Glutamatergic neuron (in vitro differentiated cells): ENCODE measurements around the gene SBK1. TPM values are rescaled to one million over a fixed set of nuclear protein-coding genes. Genes with fewer than 3 reads are reported as not detected.
"Not testable (repeated sequence)": the region's sequence is repeated elsewhere in the genome, so short reads cannot be mapped to it uniquely, and the experiment has no call there.

Experiments used
- DNase-seq: peaks from one replicate; pipeline ENCODE4 v3.0.0; 2022
- H3K27ac Mint-ChIP-seq: one replicate; pipeline ENCODE4 v1.8.0; 2020; ENCODE audit warnings: mild to moderate bottlenecking, mixed read lengths, inconsistent platforms; ENCODE audit not compliant: unreplicated experiment
- H3K27me3 Mint-ChIP-seq: one replicate; pipeline ENCODE4 v1.8.0; 2020; ENCODE audit warnings: mild to moderate bottlenecking, moderate library complexity, mixed read lengths, inconsistent platforms; ENCODE audit not compliant: unreplicated experiment
- H3K36me3 Mint-ChIP-seq: one replicate; pipeline ENCODE4 v1.8.0; 2020; ENCODE audit warnings: mild to moderate bottlenecking, mixed read lengths, inconsistent platforms; ENCODE audit not compliant: unreplicated experiment
- H3K4me1 Mint-ChIP-seq: one replicate; pipeline ENCODE4 v1.8.0; 2020; ENCODE audit warnings: mild to moderate bottlenecking, low read depth, mixed read lengths, inconsistent platforms; ENCODE audit not compliant: unreplicated experiment
- H3K4me3 Mint-ChIP-seq: one replicate; pipeline ENCODE4 v1.8.0; 2020; ENCODE audit warnings: mild to moderate bottlenecking, mixed read lengths, inconsistent platforms; ENCODE audit not compliant: unreplicated experiment
- H3K9me3 Mint-ChIP-seq: one replicate; pipeline ENCODE4 v1.8.0; 2020; ENCODE audit warnings: mild to moderate bottlenecking, moderate library complexity, mixed read lengths, inconsistent platforms; ENCODE audit not compliant: unreplicated experiment
- total RNA-seq: library from RNA; stranded (reverse); fragmentation: NEBNext Ultra II Directional; extraction: Animal tissue kit (Norgen Biotek cat#: 25700); gene quantifications from one replicate; pipeline ENCODE4 v1.2.1, GENCODE V29; 2021; ENCODE audit not compliant: unreplicated experiment
- TF ChIP-seq, protein P1 (sequence below): fragments of 200-600 bp; sonication (generic); IDR thresholded peaks from one replicate; pipeline ENCODE4 v1.5.0; 2021; ENCODE audit not compliant: partially characterized antibody, unreplicated experiment

Gene SBK1
- total RNA-seq, 1 donor from 2014 or later, result 117 TPM

- TF ChIP-seq, protein P1, sequence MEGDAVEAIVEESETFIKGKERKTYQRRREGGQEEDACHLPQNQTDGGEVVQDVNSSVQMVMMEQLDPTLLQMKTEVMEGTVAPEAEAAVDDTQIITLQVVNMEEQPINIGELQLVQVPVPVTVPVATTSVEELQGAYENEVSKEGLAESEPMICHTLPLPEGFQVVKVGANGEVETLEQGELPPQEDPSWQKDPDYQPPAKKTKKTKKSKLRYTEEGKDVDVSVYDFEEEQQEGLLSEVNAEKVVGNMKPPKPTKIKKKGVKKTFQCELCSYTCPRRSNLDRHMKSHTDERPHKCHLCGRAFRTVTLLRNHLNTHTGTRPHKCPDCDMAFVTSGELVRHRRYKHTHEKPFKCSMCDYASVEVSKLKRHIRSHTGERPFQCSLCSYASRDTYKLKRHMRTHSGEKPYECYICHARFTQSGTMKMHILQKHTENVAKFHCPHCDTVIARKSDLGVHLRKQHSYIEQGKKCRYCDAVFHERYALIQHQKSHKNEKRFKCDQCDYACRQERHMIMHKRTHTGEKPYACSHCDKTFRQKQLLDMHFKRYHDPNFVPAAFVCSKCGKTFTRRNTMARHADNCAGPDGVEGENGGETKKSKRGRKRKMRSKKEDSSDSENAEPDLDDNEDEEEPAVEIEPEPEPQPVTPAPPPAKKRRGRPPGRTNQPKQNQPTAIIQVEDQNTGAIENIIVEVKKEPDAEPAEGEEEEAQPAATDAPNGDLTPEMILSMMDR, result peak; percentile 81
- peaks cover 5% of the 10 kb centered on the region for H3K4me1 Mint-ChIP-seq
- H3K27me3 Mint-ChIP-seq, result peaks cover 9% of the 10 kb centered on the region
Measured at GRCh38 chr16:28326881-28327610, 34.7 kb downstream of the SBK1 start.

DNA sequence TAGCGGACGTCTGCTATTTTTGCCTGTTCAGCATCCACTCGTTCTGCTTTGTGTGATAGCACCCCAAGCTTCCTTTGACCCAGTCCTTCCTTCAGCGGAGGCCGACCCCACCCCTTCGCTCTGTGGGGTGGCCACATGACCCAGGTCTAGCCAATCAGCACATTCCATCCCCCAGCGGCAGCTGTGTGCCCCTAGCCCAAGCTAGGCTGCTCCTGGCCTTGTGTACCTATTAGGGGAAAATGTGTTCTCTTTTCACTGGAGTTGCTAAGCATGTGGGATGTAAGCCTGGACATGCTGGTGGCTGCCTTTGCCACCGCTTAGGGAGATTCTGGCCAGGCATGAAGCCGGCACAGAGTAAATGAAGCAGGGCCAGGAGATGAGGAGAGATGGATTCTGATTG, 37.9 kb downstream of the SBK1 start:
- H3K4me1 Mint-ChIP-seq, H3K27ac Mint-ChIP-seq, H3K9me3 Mint-ChIP-seq, H3K4me3 Mint-ChIP-seq, H3K27me3 Mint-ChIP-seq, H3K36me3 Mint-ChIP-seq: not testable (repeated sequence)
- DNase-seq, result peak; percentile 71

More at GRCh38 chr16:28326881-28327610, 34.7 kb downstream of the SBK1 start:
- peaks cover 8% of the 10 kb centered on the region for H3K9me3 Mint-ChIP-seq
- H3K27ac Mint-ChIP-seq, result no peak overlapping the region
- no peak overlapping the region for H3K4me3 Mint-ChIP-seq
- peak; percentile 89 for DNase-seq
- no peaks in the 10 kb centered on the region for H3K36me3 Mint-ChIP-seq

- DNase-seq, H3K27ac Mint-ChIP-seq, H3K36me3 Mint-ChIP-seq, H3K4me3 Mint-ChIP-seq, H3K4me1 Mint-ChIP-seq, H3K9me3 Mint-ChIP-seq, H3K27me3 Mint-ChIP-seq: not testable (repeated sequence)
Measured at GRCh38 chr16:28330981-28331380, 38.7 kb downstream of the SBK1 start.

GRCh38 chr16:28332632-28333031, 40.3 kb downstream of the SBK1 start:
- H3K4me1 Mint-ChIP-seq, DNase-seq, H3K36me3 Mint-ChIP-seq, H3K27me3 Mint-ChIP-seq, H3K9me3 Mint-ChIP-seq, H3K4me3 Mint-ChIP-seq, H3K27ac Mint-ChIP-seq: not testable (repeated sequence)

- not testable (repeated sequence) for DNase-seq, H3K27ac Mint-ChIP-seq, H3K27me3 Mint-ChIP-seq, H3K9me3 Mint-ChIP-seq, H3K4me3 Mint-ChIP-seq, H3K4me1 Mint-ChIP-seq, H3K36me3 Mint-ChIP-seq
Measured at GRCh38 chr16:28335678-28336077, 43.4 kb downstream of the SBK1 start.

DNA sequence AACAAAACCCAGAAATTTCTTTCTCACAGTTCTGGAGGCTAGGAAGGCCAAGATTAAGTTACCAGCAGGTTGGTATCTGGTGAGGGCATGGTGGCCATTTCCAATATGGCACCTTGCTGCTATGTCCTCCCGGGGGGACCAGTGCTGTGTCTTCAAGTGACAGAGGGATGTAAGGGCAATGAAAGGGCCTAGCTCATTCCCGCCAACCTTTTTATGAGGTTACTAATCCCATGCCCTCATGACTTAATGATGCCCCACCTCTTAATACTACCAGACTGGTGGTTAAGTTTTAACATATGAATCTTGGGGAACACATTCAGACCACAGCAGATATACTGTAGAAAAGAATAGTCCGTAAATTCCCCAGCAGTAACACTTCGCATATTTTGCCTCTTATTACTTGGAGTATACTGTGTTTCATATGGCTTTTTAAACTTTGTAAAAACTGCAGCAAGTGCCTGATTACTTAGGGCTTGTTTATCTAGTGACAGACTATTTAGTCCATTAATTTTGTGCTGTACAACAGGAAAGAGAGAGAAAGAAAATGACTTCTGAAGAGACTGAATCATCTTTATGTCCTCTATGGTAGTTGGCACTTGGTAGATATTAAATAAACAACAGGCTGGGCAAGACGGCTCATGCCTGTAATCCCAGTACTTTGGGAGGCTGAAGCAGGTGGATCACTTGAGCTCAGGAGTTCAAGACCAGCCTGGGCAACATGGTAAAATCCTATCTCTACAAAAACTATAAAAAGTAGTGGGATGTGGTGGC, 44.8 kb downstream of the SBK1 start:
- not testable (repeated sequence) for H3K36me3 Mint-ChIP-seq, H3K9me3 Mint-ChIP-seq, DNase-seq, H3K4me1 Mint-ChIP-seq, H3K27ac Mint-ChIP-seq, H3K27me3 Mint-ChIP-seq, H3K4me3 Mint-ChIP-seq

- H3K27me3 Mint-ChIP-seq, H3K27ac Mint-ChIP-seq, H3K36me3 Mint-ChIP-seq, H3K4me3 Mint-ChIP-seq, DNase-seq, H3K9me3 Mint-ChIP-seq, H3K4me1 Mint-ChIP-seq: not testable (repeated sequence)
Measured at GRCh38 chr16:28338230-28338629, 45.9 kb downstream of the SBK1 start.

- not testable (repeated sequence) for H3K4me3 Mint-ChIP-seq, DNase-seq, H3K4me1 Mint-ChIP-seq, H3K9me3 Mint-ChIP-seq, H3K27ac Mint-ChIP-seq, H3K36me3 Mint-ChIP-seq, H3K27me3 Mint-ChIP-seq
Measured at GRCh38 chr16:28362600-28362999, 70.3 kb downstream of the SBK1 start.

GRCh38 chr16:28363408-28363807, 71.1 kb downstream of the SBK1 start, which contains the start of gene NPIPB6:
Gene NPIPB6, minus strand, starts transcription at chr16:28363508. Its CDS starts 686 bp downstream, at chr16:28362822.
- H3K27ac Mint-ChIP-seq, H3K27me3 Mint-ChIP-seq, H3K36me3 Mint-ChIP-seq, H3K4me1 Mint-ChIP-seq, H3K4me3 Mint-ChIP-seq, DNase-seq, H3K9me3 Mint-ChIP-seq: not testable (repeated sequence)

DNA sequence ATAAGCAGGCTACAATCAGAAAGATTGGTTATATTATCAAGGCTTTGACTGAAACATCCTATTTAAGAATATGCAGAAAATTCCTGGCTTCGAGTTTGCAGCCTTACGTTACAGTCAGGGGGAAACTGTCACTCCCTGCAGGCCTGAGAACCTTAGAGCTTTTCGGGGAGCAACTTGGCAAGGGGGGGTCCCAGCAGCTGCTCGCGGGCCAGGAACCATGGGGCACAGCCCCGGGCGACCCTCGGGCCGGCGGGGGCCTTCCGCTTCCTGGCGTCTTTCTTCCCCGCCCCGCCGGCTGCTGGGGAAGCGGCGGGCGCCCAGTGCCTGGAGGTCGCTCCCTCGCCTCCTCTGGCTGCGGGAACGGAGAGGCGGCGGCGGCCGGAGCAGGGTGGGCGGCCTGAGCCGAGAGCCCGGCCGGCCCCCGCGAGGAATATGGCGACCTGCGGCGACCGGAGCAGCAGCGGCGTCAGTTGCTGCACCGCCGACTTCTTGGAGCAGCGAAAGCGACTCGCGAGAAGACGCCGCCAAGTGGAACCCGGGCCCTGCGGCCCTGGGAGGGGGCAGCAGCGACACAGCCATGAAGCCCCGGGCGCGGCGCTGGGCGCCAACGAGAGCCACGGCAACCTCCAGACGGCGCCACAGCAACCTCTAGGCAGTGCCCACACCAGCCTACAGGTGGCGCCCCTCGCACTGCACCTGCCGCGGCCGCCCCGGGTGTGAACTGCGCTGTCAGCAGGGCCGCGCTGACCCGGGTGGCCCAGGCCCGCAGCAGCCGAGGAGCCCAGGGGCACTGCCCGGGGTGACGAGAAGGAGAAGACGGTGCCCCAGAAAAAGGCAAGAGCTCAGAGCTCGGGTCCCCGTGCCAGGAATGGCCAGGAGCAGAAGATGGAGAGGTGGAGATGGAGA, 72.2 kb downstream of the SBK1 start:
- DNase-seq, result not testable (repeated sequence)

GRCh38 chr16:28367926-28368325, 75.6 kb downstream of the SBK1 start:
- not testable (repeated sequence) for H3K4me1 Mint-ChIP-seq, H3K9me3 Mint-ChIP-seq, H3K27me3 Mint-ChIP-seq, H3K4me3 Mint-ChIP-seq, H3K27ac Mint-ChIP-seq, H3K36me3 Mint-ChIP-seq
- peak; percentile 16 for DNase-seq

More for the DNA sequence above, 72.2 kb downstream of the SBK1 start:
- not testable (repeated sequence) for H3K36me3 Mint-ChIP-seq, H3K4me1 Mint-ChIP-seq, H3K27ac Mint-ChIP-seq, H3K4me3 Mint-ChIP-seq, H3K9me3 Mint-ChIP-seq, H3K27me3 Mint-ChIP-seq
